ENCODE measurements around the gene PHACTR1.

DNA sequence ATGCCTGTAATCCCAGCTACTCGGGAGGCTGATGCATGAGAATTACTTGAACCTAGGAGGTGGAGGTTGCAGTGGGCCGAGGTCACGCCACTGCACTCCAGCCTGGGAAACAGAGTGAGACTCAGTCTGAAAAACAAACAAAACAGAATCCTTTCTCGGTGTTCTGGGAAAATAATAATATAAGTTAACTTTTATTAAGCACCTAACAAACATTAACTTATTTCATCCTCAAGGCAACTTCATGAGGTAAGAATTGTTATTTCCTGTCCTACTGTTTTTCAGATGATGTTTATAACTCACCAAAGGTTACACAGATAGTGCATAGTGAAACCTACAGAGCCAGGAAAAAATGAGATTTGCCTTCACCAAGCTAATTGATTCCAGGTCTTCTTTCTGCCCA lies 221.4 kb downstream of the PHACTR1 start:
- TF ChIP-seq, protein P1, sequence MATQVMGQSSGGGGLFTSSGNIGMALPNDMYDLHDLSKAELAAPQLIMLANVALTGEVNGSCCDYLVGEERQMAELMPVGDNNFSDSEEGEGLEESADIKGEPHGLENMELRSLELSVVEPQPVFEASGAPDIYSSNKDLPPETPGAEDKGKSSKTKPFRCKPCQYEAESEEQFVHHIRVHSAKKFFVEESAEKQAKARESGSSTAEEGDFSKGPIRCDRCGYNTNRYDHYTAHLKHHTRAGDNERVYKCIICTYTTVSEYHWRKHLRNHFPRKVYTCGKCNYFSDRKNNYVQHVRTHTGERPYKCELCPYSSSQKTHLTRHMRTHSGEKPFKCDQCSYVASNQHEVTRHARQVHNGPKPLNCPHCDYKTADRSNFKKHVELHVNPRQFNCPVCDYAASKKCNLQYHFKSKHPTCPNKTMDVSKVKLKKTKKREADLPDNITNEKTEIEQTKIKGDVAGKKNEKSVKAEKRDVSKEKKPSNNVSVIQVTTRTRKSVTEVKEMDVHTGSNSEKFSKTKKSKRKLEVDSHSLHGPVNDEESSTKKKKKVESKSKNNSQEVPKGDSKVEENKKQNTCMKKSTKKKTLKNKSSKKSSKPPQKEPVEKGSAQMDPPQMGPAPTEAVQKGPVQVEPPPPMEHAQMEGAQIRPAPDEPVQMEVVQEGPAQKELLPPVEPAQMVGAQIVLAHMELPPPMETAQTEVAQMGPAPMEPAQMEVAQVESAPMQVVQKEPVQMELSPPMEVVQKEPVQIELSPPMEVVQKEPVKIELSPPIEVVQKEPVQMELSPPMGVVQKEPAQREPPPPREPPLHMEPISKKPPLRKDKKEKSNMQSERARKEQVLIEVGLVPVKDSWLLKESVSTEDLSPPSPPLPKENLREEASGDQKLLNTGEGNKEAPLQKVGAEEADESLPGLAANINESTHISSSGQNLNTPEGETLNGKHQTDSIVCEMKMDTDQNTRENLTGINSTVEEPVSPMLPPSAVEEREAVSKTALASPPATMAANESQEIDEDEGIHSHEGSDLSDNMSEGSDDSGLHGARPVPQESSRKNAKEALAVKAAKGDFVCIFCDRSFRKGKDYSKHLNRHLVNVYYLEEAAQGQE (IDR thresholded peaks at IDR 0.05; ENCODE audit: insufficient replicate concordance, low read depth): no peak
- TF ChIP-seq, protein P2, sequence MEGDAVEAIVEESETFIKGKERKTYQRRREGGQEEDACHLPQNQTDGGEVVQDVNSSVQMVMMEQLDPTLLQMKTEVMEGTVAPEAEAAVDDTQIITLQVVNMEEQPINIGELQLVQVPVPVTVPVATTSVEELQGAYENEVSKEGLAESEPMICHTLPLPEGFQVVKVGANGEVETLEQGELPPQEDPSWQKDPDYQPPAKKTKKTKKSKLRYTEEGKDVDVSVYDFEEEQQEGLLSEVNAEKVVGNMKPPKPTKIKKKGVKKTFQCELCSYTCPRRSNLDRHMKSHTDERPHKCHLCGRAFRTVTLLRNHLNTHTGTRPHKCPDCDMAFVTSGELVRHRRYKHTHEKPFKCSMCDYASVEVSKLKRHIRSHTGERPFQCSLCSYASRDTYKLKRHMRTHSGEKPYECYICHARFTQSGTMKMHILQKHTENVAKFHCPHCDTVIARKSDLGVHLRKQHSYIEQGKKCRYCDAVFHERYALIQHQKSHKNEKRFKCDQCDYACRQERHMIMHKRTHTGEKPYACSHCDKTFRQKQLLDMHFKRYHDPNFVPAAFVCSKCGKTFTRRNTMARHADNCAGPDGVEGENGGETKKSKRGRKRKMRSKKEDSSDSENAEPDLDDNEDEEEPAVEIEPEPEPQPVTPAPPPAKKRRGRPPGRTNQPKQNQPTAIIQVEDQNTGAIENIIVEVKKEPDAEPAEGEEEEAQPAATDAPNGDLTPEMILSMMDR (IDR thresholded peaks at IDR 0.05; ENCODE audit: insufficient read depth, low read length): no peak
- TF ChIP-seq POLR2AphosphoS5 (IDR thresholded peaks at IDR 0.05; ENCODE audit: low read depth): no peak
